DOHH2 (cell line): Measurements from ENCODE around the gene PPP4R3B.
A peak's percentile ranks its signal among the peaks of the same experiment; 100 is the strongest.

ENCODE experiments used
- H3F3A ChIP-seq: fragments of 200-600 bp; sonication (generic), shearing (Covaris generic); 2 replicates; pipeline ENCODE4 v1.6.0; 2016; ENCODE audit warnings: antibody characterized with exemption, mild to moderate bottlenecking; ENCODE audit not compliant: control insufficient read depth, insufficient read depth
- H3K27ac ChIP-seq: fragments of 200-600 bp; sonication (generic); 2 replicates; pipeline ENCODE4 v1.5.1; 2014; ENCODE audit warnings: low read depth, mild to moderate bottlenecking, low read length, moderate library complexity
- H3K27me3 ChIP-seq: fragments of 200-600 bp; sonication (generic); 2 replicates; pipeline ENCODE4 v1.6.1; 2014; ENCODE audit warnings: mild to moderate bottlenecking, low read length, mixed read lengths; ENCODE audit not compliant: control insufficient read depth
- H3K36me3 ChIP-seq: fragments of 200-600 bp; sonication (generic); 2 replicates; pipeline ENCODE4 v1.6.1; 2014; ENCODE audit warnings: mild to moderate bottlenecking, low read length, moderate library complexity, mixed read lengths; ENCODE audit not compliant: control insufficient read depth
- H3K4me1 ChIP-seq: fragments of 200-600 bp; sonication (generic); 2 replicates; pipeline ENCODE4 v1.6.1; 2014; ENCODE audit warnings: mild to moderate bottlenecking, low read length, mixed read lengths; ENCODE audit not compliant: control insufficient read depth
- H3K4me2 ChIP-seq: fragments of 200-600 bp; sonication (generic); 2 replicates; pipeline ENCODE4 v1.6.0; 2014; ENCODE audit warnings: mild to moderate bottlenecking, low read length, moderate library complexity
- H3K4me3 ChIP-seq: fragments of 200-600 bp; sonication (generic); 2 replicates; pipeline ENCODE4 v1.5.1; 2014; ENCODE audit warnings: mild to moderate bottlenecking, low read length, mixed read lengths
- H3K79me2 ChIP-seq: fragments of 200-600 bp; sonication (generic); 2 replicates; pipeline ENCODE4 v1.6.1; 2014; ENCODE audit warnings: mild to moderate bottlenecking, low read length, mixed read lengths; ENCODE audit not compliant: control insufficient read depth
- H3K9me2 ChIP-seq: fragments of 200-600 bp; sonication (generic); replicated peaks from 2 replicates; pipeline ENCODE4 v1.6.1; 2014; ENCODE audit warnings: mild to moderate bottlenecking, low read length, mixed read lengths; ENCODE audit not compliant: control insufficient read depth
- H3K9me3 ChIP-seq: fragments of 200-600 bp; sonication (generic); 2 replicates; pipeline ENCODE4 v1.6.1; 2014; ENCODE audit warnings: antibody characterized with exemption, low read length, mixed read lengths; ENCODE audit not compliant: control insufficient read depth, insufficient read depth
- H4K20me1 ChIP-seq: fragments of 200-600 bp; sonication (generic); 2 replicates; pipeline ENCODE4 v1.6.0; 2014; ENCODE audit warnings: low read depth, mild to moderate bottlenecking, antibody characterized with exemption, low read length, moderate library complexity; ENCODE audit not compliant: control insufficient read depth, insufficient read depth
- CTCF ChIP-seq: fragments of 200-600 bp; sonication (generic); IDR thresholded peaks from one replicate; pipeline ENCODE4 v1.5.1; 2014; ENCODE audit warnings: antibody characterized with exemption, mild to moderate bottlenecking, low read depth, low read length; ENCODE audit not compliant: poor library complexity, severe bottlenecking
- EZH2phosphoT487 ChIP-seq: fragments of 200-600 bp; sonication (generic); IDR thresholded peaks from 2 replicates; pipeline ENCODE4 v1.6.1; 2017; ENCODE audit warnings: borderline replicate concordance, mild to moderate bottlenecking, antibody characterized with exemption, low read length, moderate library complexity, mixed read lengths

PPP4R3B gene

GRCh38 chr2:55524884-55525437, 92.5 kb downstream of the PPP4R3B start:
- Histone ChIP-seq H3K27ac (no peak overlapping the region), H3K27me3 (no peaks in the 10 kb centered on the region), H4K20me1 (no peaks in the 10 kb centered on the region), H3K4me3 (no peak overlapping the region), H3K9me2 (no peaks in the 10 kb centered on the region), H3K36me3 (peaks cover 20% of the 10 kb centered on the region), H3K79me2 (peaks cover 9% of the 10 kb centered on the region), H3K4me2 (no peak overlapping the region), H3F3A (peaks cover 4% of the 10 kb centered on the region; the same call in 1 of the 2 replicates), H3K4me1 (peaks cover 8% of the 10 kb centered on the region), H3K9me3 (no peaks in the 10 kb centered on the region)
- TF ChIP-seq CTCF (no peak), EZH2phosphoT487 (no peak)

GRCh38 chr2:55519938-55520885, 97.2 kb downstream of the PPP4R3B start:
- TF ChIP-seq CTCF (no peak), EZH2phosphoT487 (no peak)
- Histone ChIP-seq H3K27me3 (no peaks in the 10 kb centered on the region), H3K4me2 (peak overlapping the region; percentile 95), H3K27ac (no peak overlapping the region), H3K9me3 (no peaks in the 10 kb centered on the region), H3K9me2 (no peaks in the 10 kb centered on the region), H3K4me3 (peak overlapping the region; percentile 100), H4K20me1 (no peaks in the 10 kb centered on the region), H3F3A (peaks cover 10% of the 10 kb centered on the region; the same call in 1 of the 2 replicates), H3K79me2 (peaks cover 19% of the 10 kb centered on the region), H3K36me3 (peaks cover 13% of the 10 kb centered on the region), H3K4me1 (peaks cover 13% of the 10 kb centered on the region)

- H3K79me2 ChIP-seq, result peaks cover 19% of the 10 kb centered on the region
- H3K36me3 ChIP-seq, result peaks cover 2% of the 10 kb centered on the region
- no peak for TF ChIP-seq CTCF
- TF ChIP-seq EZH2phosphoT487, result no peak
- H4K20me1 ChIP-seq, result no peaks in the 10 kb centered on the region
- no peaks in the 10 kb centered on the region for H3K9me2 ChIP-seq
- H3K4me3 ChIP-seq, result peak overlapping the region; percentile 100
- peaks cover 10% of the 10 kb centered on the region; the same call in 1 of the 2 replicates for H3F3A ChIP-seq
- H3K27ac ChIP-seq, result peak overlapping the region; percentile 48
- no peaks in the 10 kb centered on the region for H3K9me3 ChIP-seq
- no peaks in the 10 kb centered on the region for H3K27me3 ChIP-seq
- peak overlapping the region; percentile 95 for H3K4me2 ChIP-seq
- H3K4me1 ChIP-seq, result peaks cover 13% of the 10 kb centered on the region
Observed at GRCh38 chr2:55518841-55519165, 98.6 kb downstream of the PPP4R3B start.
